ENCODE results near the gene YPEL1. TPM values are rescaled to one million over a fixed set of nuclear protein-coding genes. Genes with fewer than 3 reads are reported as not detected.
A peak's percentile ranks its signal among the peaks of the same experiment; 100 is the strongest.
"Not testable (repeated sequence)": the region's sequence is repeated elsewhere in the genome, so short reads cannot be mapped to it uniquely, and the experiment has no call there.

YPEL1 gene
- total RNA-seq, 1 donor: 11.8 TPM

DNA sequence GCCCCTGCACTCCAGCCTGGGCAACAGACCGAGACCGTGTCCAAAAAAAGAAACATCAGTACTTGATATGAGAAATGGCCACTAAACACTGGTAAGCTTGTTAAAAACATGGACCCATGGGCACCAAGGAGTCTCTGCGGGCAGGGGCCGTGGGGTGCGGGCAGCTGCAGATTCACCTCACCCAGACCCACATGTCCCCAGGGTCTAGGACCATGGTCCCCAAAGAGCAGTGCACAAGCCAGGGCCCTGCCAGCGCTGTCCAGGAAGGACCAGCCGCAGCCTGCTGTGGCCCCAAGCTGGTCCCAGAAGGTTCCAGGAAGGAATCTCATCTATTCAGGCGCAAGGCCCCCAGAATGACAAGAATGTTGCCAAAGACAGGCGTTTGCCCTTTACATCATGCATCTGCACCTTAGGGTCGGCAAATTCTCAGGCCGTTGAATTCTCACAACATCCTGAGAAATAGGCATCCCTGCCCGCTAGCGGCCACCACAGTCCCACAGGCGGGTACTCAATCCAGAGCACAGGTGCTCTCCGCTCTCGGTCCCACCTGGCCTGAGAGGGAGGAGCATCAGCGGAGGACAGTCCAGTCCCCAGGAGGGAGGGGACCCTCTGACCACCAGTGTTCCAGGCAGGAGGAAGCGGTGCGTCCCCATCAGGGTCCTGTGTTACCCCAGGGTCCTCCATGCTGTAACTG lies 9.5 kb downstream of the YPEL1 start:
- no peak for DNase-seq (ENCODE audit: low read depth in 2 of 3, low spot score in 2 of 3)

DNA sequence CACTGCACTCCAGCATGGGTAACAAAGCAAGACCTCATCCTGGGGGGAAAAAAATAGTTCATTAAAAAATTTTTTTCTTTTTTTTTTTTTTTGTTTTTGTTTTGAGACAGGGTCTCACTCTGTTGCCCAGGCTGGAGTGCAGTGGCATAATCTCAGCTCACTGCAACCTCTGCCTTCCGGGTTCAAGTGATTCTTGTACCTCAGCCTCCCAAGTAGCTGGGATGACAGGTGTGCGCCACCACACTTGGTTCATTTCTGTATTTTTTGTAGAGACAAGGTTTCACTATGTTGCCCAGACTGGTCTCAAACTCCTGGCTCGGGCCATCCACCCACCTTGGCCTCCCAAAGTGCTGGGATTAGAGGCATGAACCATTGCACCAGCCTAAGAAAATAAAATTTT lies 11.1 kb downstream of the YPEL1 start:
- DNase-seq (ENCODE audit: low read depth in 2 of 3, low spot score in 2 of 3): not testable (repeated sequence)

DNA sequence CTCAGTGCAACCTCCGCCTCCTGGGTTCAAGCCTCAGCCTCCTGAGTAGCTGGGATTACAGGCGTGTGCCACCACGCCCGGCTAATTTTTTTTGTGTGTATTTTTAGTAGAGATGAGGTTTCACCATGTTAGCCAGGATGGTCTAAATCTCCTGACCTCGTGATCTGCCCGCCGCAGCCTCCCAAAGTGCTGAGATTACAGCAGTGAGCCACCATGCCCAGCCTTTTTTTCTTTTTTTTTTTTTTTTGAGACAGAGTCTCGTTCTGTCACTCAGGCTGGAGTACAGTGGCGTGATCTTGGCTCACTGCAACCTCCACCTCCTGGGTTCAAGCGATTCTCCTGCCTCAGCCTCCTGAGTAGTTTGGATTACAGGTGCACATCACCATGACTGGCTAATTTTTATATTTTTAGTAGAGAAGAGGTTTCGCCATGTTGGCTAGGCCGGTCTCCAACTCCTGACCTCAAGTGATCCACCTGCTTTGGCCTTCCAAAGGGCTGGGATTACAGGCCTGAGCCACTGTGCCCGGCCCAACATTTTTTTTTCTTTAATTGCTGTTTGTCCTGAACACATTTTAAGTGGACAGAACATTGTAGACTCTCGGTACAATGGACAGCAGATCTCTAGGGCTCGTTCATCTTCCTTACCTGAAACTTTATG lies 14.3 kb downstream of the YPEL1 start:
- DNase-seq (ENCODE audit: low read depth in 2 of 3, low spot score in 2 of 3): not testable (repeated sequence)

DNA sequence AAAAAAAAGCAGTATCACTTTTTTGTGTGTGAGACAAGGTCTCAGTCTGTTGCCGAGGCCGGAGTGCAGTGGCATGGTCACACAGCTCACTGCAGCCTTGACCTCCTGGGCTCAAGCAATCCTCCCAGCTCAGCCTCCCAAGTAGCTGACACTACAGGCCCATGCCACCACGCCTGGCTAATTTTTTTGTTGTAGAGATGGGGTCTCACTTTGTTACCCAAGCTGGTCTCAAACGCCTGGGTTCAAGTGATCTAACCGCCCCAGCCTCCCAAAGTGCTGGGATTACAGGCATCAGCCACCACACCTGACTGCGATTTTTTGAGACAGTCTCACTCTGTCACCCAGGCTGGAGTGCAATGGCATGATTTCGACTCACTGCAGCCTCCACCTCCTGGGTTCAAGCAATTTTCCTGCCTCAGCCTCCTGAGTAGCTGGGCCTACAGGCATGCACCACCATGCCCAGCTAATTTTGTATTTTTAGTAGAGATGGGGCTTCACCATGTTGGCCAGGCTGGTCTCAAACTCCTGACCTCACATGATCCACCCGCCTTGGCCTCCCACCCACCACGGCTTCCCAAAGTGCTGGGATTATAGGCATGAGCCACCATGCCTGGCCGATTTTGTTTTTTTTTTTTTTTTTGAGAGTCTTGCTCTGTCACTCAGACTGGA lies 15.3 kb downstream of the YPEL1 start:
- DNase-seq (ENCODE audit: low read depth in 2 of 3, low spot score in 2 of 3): not testable (repeated sequence)

DNA sequence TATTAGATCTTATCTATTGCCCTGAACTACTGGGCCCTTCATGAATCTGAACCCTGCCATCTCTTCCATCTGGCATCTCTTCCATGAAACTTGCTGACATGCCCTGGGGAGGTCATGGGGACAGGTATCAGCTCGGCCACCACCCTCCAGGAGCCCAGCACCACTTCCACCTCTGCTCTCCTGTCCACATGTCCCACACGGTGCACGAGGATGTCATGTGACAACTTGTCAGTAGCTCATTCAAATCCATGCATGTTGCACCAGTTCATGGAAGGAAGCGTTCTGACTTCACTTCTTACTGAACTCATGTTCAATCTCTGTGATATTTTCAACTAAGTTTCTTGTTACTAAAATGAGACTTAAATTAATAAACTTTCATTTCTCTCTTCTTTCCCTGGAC lies 16.6 kb downstream of the YPEL1 start:
- no peak for DNase-seq (ENCODE audit: low read depth in 2 of 3, low spot score in 2 of 3)

DNA sequence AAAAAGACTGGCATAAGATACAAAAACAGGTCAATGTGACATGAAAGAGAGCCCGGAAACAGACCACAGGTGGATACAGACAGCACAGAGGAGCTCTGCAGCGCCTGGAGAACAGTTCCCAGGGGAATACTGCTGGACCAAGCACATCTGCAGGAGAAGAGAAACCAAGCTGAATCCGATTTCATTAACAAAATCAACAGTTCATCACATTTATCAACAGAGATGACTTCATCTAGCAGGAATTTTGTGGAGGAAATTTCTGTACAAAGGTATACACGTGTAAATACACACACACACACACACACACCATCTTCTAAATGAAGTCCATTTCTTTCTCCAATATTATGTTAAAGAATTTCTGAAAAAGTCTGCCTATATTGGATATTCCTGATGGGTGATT lies 17.1 kb downstream of the YPEL1 start:
- no peak for DNase-seq (ENCODE audit: low read depth in 2 of 3, low spot score in 2 of 3)

DNA sequence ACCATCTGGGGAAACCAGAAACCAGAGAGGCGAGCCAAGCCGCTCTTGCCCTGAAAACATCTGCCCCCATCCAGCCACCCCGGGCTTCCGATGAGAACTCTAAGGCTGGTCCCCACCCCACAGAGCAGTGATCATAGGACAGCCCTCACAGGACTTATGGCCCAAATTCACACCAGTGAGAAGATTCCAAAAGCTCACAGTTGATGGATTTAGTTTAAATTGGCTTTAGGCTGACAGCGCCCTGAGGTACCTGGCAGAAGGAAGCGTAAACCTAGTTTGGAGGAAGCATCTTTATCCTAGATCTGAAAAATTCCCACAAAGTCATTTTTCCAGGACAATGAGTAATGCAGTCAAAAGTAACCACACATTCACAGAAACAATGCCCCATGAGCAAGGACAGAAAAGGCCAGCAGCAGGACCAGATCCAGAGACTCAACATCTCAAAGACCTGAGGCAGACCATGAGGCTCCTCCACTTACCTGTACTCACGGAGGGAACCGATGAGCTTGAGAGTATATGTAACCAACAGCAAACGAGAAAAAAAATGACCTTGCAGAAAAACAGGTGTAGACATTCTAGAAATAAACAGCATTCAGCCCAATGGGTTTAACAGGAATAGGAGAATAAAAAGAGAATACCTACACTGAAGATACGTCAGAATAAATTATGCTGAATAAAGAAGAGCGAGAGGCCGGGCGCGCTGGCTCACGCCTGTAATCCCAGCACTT lies 19.0 kb downstream of the YPEL1 start:
- not testable (repeated sequence) for DNase-seq (ENCODE audit: low read depth in 2 of 3, low spot score in 2 of 3)

DNA sequence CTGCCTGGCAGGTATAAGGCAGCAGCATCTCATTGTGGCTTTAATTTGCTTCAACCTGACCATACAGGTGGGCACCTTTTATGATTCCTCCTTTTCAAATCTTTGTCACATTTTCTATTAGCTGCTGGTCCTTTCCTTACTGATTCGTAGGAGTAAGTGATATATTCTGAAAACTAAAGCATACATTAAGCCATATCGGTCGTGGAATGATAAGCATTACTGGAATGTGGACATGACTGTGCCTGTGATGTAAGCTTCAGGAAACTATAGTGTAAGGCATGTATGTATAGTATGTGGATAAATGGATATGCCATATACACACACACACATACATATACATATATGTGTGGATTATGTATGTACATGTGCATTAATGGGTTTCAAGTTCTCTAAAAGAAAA lies 20.8 kb downstream of the YPEL1 start:
- no peak for DNase-seq (ENCODE audit: low read depth in 2 of 3, low spot score in 2 of 3)

DNA sequence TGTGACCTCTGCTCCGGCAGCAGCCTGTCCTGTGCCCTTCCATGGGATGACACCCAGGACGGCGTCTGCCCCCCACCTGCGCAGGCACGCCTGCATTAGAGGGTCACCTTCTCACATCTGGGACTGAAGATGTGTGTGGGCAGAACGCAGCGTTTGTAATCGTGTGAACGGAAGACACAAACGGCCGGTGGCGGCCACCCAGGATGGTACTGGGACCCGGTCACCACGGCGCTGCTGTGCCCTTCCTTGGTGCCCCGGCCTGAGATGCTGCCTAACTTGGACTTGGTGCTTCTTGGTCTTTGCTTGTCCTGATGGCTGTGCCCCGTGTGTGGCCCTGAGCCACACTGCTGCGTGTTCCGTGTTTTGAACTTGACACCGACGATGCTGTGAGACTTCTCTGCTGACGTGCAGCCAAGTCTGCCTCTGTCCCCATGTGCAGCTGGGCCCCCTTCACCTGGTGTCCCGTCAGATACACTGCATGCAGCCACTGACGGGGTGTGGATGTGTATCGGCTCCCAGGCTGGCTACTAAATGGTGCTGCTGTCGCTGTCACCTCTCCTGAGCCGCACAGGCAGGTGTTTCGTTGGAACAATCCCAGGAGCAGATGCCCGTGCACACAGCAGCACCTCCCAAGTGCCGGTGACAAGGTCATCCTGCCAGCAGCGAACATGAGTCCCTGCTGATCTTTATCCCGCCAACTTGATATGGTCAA lies 21.4 kb downstream of the YPEL1 start:
- no peak for DNase-seq (ENCODE audit: low read depth in 2 of 3, low spot score in 2 of 3)

DNA sequence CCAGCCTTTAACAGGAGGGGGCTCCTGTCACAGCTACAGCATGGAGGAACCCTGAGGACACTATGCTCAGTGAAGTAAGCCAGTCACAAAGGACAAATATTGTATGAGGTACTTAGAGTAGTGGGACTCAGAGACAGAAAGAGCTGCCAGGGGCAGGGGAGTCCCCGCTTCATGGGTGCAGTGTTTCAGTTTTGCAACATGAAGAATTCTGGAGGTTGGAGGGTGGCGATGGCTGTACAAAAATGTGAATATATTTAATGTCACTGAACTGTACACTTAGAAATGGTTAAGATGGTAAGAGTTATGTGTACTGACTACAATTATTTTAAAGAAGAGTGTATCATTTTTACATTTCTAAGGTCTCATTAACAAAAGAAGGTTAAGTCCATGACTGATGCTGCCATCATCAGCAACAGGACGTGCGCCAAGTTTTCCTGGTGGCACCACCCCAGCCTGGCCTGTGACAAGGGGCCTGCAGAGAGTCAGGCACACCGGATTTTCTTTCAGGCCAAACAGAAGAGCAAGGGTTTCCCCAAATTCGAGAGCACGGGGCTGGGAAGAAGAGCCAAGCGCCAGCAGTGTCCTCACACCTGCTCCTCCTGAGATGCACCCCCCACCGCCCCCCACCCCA lies 22.1 kb downstream of the YPEL1 start:
- DNase-seq (ENCODE audit: low read depth in 2 of 3, low spot score in 2 of 3): no peak

DNA sequence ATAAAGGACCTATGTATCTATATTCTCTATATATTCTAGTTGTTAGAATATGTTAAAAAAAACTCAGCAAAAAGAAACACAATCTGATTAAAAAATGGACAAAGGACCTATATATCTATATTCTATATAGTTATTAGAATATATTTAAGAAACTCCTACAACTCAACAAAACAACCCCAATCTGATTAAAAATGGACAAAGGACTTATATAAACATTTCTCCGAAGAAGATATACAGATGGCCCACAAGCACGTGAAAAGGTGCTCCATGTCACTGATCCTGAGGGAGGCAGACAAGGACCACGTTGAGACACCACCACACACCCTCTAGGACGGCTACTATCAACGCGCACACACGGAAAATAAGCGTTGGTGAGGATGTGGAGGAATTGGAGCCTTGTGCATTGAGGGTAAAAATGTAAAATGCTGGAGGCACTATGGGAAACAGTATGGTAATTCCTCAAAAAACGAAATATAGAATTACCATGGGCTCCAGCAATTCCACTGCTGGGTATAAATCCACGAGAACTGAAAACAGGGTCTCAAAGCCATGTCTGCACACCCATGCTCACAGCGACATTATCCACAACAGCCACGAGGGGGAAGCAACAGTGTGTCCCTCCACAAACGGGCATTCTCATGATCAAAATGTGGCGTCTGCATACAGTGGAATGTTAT lies 22.7 kb downstream of the YPEL1 start:
- DNase-seq (ENCODE audit: low read depth in 2 of 3, low spot score in 2 of 3): peak in 2 of 3 donors; percentile 68 to 81

DNA sequence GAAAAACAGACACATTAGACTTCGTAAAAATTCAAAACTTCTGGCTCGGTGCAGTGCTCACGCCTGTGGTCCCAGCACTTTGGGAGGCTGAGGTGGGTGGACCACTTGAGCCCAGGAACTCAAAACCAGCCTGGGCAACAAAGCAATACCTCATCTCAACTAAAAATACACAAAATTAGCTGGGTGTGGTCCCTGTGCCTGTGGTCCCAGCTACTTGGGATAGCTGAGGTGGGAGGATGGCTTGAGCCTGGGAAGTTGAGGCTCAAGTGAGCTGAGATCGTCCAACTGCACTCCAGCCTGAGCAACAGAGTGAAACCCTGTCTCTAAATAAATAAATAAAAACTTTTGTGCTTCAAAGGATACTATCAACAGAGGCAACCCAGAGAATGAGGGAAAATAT lies 23.7 kb downstream of the YPEL1 start:
- no peak for DNase-seq (ENCODE audit: low read depth in 2 of 3, low spot score in 2 of 3)

DNA sequence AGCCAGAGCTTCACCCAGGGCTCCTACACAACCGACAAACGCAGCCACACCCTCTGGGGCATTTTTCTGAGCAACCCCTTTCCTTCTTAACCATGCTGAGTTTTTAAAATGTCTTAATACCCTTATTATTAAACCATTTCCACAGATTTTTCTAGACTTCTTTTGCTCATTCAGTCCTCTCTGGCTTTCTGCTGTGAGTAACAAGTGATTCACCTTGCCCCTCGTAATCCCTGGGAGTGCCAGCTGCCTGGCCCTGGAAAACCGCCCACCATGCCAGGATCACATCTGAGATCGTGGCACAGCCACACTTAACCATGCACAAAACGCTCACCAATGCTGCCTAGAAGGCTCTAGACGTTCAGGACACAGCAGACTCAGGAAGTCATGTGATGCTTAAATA lies 25.4 kb downstream of the YPEL1 start:
- no peak for DNase-seq (ENCODE audit: low read depth in 2 of 3, low spot score in 2 of 3)

DNA sequence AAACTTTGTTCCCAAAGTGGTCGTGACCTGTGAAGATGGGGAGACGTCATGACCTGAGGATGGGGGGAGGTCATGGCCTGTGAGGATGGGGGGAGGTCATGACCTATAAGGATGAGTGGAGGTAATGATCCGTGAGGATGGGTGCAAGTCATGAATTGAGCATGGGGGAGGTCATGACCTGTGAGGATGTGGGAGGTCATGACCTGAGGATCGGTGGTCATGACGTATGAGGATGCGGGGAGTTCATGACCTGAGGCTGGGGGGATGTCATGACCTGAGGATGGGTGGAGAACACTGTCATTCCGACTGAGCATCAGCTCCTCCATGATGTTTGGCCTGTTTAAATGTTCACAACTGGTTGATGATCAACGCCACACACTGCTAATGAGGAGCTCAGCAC lies 25.9 kb downstream of the YPEL1 start:
- no peak for DNase-seq (ENCODE audit: low read depth in 2 of 3, low spot score in 2 of 3)

DNA sequence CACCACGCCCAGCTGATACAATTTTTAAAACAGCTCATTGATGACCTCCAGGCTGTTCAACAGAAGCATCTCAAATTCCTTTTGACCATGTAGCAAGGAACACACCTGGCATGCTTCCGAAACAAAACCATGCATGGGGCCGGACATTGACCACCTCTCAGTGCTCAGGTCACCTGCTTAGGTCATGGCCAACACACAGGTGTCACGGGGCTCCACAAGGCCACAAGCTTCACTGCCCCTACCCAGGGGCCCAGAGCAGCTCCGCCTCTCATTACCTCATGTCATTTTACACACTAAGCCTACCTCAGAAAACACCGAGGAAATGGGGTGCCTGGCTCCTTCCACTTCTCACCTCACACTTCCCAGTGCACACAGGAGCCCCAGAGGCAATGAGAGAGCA lies 26.6 kb downstream of the YPEL1 start:
- no peak for DNase-seq (ENCODE audit: low read depth in 2 of 3, low spot score in 2 of 3)

DNA sequence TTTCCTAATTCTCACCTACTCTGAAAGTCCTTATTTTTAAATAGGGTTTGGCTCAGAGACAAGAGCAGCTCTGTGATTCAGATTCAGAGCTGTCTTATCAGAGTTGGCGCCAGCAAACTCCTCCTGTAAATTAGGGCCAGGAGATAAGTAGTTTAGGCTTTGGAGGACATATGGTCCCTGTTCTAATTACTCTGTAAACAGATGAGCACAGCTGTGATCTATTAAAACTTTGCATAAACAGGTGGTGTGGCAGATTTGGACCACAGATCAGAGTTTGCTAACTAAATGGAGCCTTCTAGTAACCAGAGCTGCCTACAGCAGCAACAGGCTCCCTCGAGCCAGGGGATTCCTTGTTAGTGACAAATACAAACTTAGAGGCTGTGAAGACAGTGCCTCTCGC lies 27.9 kb downstream of the YPEL1 start:
- no peak for DNase-seq (ENCODE audit: low read depth in 2 of 3, low spot score in 2 of 3)

DNA sequence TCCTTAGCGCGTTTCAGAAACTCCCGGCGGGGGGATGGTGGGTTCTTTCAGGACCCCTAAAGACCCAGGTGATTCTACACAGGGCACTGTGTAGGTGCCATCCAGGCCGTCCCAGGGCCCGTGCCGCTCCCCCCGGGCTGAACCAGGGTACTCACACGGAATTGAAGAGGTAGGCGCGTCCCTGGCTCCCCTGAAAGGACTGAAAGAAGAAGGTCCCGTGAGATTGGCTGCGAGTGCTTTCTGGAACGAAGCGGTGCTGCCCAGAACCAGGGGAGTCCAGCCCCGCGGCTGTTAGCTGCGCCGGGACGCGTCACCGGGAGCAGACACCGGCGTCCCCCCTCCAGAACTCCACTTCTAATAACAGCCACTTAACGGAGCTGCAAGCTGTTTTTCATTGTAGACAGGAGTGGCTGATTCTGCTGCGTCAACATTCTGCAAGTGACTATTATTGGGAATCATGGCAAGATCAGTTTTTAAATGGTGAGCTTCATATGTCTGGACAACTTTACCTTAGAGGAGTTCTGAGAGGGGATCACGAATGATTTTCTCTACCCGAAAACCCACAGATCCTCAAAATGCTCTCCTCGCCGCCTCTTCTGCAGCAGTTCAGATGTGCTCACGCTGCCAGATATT lies 31.8 kb downstream of the YPEL1 start:
- no peak for DNase-seq (ENCODE audit: low read depth in 2 of 3, low spot score in 2 of 3)

DNA sequence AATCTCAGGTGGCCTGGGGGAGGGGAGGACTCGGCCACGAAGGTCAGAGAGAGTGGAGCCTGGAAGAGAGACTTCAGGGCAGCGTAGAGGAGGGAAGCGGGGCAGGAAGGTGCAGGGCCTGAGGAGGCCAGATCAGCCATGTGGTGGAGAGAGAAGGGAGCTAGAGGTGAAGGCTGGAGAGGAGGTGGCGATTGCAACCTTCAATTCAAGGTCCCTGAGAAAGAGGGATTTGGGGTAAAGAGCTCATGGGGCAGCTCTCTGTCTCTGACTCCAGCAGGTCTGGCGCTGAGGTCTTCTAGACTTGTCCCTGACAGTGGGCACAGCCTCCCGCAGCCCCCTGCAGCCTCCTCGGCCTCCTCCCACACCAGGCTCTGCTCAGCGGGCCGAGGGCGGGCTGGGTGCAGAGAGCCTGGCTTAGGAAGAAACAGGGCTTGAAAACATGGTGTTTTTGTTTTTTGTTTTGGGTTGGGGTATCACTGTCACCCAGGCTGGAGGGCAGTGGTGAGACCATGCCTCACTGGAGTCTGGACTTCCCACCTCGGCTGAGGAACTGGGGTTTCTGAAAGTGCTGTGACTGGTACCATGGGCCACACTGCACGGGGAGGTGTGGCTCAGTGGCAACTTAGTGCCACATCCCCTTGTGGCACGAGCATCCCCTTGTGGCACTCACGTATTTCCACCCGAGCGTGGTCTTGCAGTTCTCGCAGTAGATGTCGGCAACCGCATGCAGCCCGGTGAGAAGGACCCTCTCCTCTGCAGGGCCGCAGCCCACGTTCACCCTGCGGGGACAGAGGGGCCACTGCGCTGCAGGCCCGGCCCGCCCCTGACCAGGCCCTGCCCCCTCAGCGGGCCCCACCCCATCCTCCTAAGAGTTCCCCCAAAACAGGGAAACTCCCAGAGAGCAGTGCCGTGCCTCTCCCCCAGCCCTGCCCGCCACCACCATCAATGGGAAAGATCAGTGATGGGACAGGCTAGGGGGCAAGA lies 32.6 kb downstream of the YPEL1 start:
- DNase-seq (ENCODE audit: low read depth in 2 of 3, low spot score in 2 of 3): no peak
